ENCODE data around the gene FAM107B.

DNA sequence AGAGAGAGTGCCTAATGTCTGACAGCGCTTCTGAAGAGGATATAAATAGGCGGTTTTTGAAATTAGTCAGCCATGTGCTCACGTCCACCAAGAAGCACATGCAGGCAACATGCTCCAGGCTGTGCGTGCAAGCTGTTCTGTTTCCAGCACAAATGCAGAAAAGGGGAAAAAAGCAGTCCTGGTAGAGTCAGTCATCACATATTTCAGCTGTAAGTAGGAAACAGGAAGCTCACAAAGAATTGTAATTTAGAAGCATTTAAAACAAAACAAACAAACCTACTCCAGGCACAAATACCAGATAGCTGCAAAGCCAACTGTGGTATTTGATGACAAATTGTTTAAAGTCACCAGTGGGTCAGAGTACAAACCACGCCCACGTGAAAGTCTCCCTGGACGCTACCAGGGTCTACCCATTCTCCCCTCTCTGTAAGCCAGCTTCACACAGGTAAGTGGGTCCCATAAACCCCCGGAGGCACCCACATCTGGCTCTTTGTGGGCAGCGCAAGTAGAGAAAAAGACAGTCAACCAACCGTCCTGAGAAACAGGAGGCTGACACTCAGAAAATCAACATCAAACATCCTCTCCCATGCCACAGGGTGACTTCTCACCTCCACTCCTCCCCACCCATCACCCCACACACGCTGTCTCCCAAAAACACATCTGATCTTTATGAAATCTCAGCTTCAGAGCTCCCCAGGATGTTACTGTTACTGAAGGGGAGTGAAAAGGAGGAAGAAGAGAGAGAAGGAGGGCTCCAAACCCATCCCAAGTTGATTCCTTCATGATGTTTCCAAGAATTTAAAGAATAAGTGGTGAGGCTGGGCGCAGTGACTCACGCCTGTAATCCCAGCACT, 186.4 kb downstream of the FAM107B start:
- TF ChIP-seq CTCF (IDR thresholded peaks at IDR 0.05): no peak
- TF ChIP-seq POLR2A (IDR thresholded peaks at IDR 0.05): no peak

All from adrenal gland (tissue), 5 donors.